ENCODE data around the gene PDE11A.
"Not testable (repeated sequence)": the region's sequence is repeated elsewhere in the genome, so short reads cannot be mapped to it uniquely, and the experiment has no call there.

The PDE11A gene

DNA sequence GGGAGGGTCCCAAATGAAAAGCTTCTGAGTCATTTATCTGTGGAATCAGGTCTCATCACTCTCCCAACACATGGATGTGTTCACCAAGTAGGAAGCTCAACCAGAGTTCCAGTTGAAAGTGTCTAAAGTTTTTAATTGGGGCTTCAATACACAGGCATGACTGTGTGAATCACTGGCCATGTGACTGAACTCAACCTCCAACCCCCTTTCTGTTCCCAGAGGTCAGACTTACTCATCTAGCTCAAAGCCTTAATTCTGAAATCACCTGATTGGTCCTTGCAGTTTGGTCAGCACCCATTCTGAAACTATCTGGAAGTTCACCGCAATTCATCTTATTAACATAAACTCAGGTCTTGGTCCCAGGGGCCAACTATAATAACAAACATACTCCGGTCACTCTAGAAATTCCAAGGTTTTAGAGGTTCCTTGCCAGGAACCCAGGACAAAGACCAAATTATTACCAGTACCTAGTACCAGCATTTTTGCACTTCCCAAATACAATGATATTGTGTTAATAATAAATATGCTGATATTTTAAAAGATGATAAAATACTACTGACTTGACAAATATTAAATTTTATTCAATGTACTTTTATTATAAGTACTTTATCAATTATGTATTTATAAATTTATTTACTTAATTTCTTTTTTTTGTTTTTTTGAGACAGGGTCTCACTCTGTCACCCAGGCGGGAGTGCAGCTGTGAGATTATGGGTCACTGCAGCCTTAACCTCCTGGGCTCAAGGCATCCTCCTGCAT is 28.9 kb upstream of the PDE11A start:
- H3K9me3 Mint-ChIP-seq = no peaks in the 10 kb centered on the region
- no peak overlapping the region for H3K27ac Mint-ChIP-seq
- DNase-seq = no peak
- no peaks in the 10 kb centered on the region for H3K4me1 Mint-ChIP-seq
- CTCF ChIA-PET = interaction anchor here (1.2 to 1.7 kb wide), 2 partner anchors 9 to 10 kb away, joined by 3 to 5 read pairs; partner anchors contain the start of gene RBM45
- no peaks in the 10 kb centered on the region for H3K36me3 Mint-ChIP-seq
- H3K27me3 Mint-ChIP-seq = peaks cover 5% of the 10 kb centered on the region
- no peak overlapping the region for H3K4me3 Mint-ChIP-seq

DNA sequence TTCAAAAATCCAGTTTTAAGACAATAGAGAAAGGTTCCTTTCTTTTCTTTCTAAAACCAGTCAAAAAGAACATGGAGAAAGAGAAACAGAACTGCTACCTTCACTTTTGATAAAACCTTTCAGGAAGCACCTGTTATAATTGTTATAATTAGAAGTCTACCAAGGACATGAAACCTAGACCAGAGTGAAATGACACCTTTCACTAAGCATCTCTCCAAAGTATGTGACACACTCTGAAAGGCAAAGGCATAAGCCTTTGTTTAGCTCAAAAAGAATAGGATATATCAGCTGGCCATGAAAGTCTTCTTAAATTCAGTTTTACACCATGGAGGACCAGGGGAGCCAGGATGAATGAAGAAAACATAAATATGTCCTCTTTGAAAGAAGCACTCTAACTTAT is 20.9 kb upstream of the PDE11A start:
- H3K36me3 Mint-ChIP-seq = no peaks in the 10 kb centered on the region
- CTCF ChIA-PET = no interaction called here
- no peaks in the 10 kb centered on the region for H3K4me1 Mint-ChIP-seq
- H3K4me3 Mint-ChIP-seq = no peak overlapping the region
- H3K9me3 Mint-ChIP-seq = no peaks in the 10 kb centered on the region
- H3K27ac Mint-ChIP-seq = no peak overlapping the region
- H3K27me3 Mint-ChIP-seq = peaks cover 10% of the 10 kb centered on the region
- DNase-seq = no peak

DNA sequence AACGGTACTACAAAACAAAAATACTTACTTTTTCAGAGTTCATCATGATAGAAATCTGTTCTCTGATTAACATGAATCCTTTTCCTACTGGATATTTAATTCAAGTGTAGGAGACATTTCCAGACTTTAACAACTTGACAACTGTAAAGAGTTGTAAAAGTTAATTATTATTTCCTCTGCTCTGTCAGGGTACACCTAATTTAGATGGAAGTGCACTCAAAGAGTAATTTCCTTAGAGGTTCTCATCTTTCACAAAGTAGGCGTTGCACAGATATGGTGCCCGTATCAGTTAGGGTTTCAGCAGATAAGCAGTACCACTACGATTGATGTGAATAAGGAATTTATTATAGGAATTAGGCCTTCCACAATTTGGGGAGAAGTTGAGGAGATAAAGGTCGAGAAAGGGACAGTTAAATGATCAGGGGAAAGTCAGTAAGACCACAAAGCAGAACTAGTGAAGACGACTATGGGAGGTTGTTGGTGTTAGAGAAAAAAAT is 16.2 kb upstream of the PDE11A start:
- Mint-ChIP-seq H3K4me3 (no peak overlapping the region), H3K4me1 (no peaks in the 10 kb centered on the region), H3K27me3 (peaks cover 5% of the 10 kb centered on the region), H3K9me3 (no peaks in the 10 kb centered on the region), H3K36me3 (no peaks in the 10 kb centered on the region), H3K27ac (no peak overlapping the region)
- no peak for DNase-seq
- CTCF ChIA-PET = no interaction called here

DNA sequence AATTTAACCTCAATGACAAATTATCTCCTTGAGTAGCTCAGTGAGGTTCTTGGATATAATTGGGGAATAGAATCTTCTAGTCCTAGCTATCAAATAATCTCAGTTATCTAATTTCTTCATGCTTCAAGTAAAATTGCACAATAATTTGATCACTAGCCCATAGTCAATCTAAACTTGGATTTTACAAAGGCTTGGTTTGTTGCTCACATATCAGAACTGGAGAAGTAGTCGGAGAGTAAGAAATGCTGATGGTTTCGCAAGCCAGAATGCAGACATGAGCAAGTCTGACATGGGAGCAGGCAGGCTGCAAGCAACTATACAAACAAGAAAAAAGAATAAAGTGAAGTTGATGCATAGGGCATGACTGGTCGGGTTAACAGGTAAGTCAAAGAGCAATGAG is 11.7 kb upstream of the PDE11A start:
- Mint-ChIP-seq H3K36me3 (no peaks in the 10 kb centered on the region), H3K4me1 (no peaks in the 10 kb centered on the region), H3K27ac (no peak overlapping the region), H3K9me3 (no peaks in the 10 kb centered on the region), H3K27me3 (peaks cover 9% of the 10 kb centered on the region), H3K4me3 (no peak overlapping the region)
- no peak for DNase-seq
- CTCF ChIA-PET = no interaction called here

DNA sequence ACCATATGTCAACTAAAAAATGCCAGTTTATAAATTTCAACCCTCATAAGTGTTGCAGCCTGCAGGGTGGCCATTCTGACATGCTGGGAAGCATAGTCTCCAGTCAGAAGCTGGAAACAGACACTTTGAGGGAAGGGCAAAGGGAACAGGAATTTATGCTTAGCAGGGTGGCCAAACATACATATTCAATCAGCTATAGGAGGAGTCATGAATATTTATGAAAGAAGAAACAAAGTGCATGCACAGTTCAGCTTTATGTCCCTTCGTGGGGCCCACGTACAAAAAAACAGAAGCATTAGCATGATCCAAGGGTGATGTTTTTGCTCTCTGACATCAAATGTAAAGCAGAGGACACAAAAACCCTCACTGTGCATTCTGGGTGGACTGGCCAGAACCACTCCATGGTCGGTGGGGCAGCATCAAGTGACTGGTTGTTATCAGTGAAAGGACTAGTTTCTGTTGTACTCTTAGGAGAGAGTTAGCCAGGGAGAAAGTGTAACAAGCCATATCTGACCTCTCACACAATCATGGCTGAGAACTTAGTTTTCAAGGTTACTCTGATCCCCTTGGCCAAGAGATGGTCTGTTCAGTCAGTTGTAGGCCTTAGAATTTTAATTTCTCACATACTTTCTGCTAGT is 9.9 kb upstream of the PDE11A start:
- Mint-ChIP-seq H3K36me3 (no peaks in the 10 kb centered on the region), H3K27me3 (peaks cover 9% of the 10 kb centered on the region), H3K9me3 (no peaks in the 10 kb centered on the region), H3K27ac (no peak overlapping the region), H3K4me3 (no peak overlapping the region), H3K4me1 (no peaks in the 10 kb centered on the region)
- no peak for DNase-seq
- CTCF ChIA-PET = no interaction called here

DNA sequence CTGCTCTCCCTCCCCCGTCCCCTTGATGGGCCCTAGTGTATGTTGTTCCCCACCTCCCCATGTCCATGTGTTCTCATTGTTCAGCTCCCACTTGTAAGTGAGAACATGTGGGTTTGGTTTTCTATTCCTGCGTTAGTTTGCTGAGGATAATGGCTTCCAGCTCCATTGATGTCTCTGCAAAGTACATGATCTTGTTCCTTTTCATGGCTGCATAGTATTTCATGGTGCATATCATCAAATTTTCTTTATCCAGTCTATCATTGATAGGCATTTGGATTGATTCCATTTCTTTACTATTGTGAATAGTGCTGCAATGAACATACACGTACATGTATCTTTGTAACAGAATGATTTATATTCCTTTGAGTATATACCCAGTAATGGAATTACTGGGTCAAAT is 6.7 kb upstream of the PDE11A start:
- CTCF ChIA-PET, H3K36me3 Mint-ChIP-seq, H3K9me3 Mint-ChIP-seq, H3K27me3 Mint-ChIP-seq, H3K27ac Mint-ChIP-seq, H3K4me3 Mint-ChIP-seq, H3K4me1 Mint-ChIP-seq, DNase-seq: not testable (repeated sequence)

DNA sequence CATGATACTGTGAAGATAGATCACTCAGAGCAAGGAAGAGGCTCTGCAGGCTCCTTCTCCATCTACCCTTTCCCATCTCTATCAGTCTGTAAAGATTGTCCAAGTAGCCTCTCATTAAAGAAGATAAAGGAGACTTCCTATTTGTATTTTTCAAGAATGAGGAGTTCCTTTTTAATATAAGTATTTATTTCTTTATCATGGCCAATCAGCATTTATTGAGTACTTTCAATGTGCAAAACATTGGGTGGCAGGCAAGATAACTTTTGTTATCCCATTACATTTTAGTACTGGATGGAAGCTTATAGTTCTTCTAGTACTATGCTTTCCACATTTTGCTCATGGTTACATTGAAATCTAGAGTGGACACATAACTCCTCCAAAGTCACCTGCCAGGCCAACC is 3.6 kb upstream of the PDE11A start:
- H3K36me3 Mint-ChIP-seq = no peaks in the 10 kb centered on the region
- CTCF ChIA-PET = no interaction called here
- peaks cover 9% of the 10 kb centered on the region for H3K4me1 Mint-ChIP-seq
- peaks cover 33% of the 10 kb centered on the region for H3K27me3 Mint-ChIP-seq
- H3K27ac Mint-ChIP-seq = no peak overlapping the region
- no peak for DNase-seq
- H3K9me3 Mint-ChIP-seq = no peaks in the 10 kb centered on the region
- H3K4me3 Mint-ChIP-seq = no peak overlapping the region

DNA sequence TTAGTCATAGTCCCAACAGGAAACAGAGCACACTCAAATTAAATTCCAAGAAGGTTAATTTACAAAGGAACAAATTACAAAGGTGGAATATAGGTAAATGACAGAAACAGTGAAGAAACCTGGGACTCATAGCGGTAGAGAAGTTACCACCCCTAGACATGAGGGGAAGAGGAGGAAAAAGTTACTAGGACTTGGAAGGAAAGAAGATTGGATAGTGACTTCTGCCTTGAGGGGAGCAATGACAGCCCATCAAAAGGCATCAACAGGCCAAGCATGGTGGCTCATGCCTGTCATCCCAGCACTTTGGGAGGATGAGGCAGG is 2.4 kb upstream of the PDE11A start:
- no peaks in the 10 kb centered on the region for H3K9me3 Mint-ChIP-seq
- peaks cover 9% of the 10 kb centered on the region for H3K4me1 Mint-ChIP-seq
- no peaks in the 10 kb centered on the region for H3K36me3 Mint-ChIP-seq
- no peak for DNase-seq
- H3K27ac Mint-ChIP-seq = no peak overlapping the region
- H3K27me3 Mint-ChIP-seq = peaks cover 31% of the 10 kb centered on the region
- CTCF ChIA-PET = no interaction called here
- H3K4me3 Mint-ChIP-seq = no peak overlapping the region

DNA sequence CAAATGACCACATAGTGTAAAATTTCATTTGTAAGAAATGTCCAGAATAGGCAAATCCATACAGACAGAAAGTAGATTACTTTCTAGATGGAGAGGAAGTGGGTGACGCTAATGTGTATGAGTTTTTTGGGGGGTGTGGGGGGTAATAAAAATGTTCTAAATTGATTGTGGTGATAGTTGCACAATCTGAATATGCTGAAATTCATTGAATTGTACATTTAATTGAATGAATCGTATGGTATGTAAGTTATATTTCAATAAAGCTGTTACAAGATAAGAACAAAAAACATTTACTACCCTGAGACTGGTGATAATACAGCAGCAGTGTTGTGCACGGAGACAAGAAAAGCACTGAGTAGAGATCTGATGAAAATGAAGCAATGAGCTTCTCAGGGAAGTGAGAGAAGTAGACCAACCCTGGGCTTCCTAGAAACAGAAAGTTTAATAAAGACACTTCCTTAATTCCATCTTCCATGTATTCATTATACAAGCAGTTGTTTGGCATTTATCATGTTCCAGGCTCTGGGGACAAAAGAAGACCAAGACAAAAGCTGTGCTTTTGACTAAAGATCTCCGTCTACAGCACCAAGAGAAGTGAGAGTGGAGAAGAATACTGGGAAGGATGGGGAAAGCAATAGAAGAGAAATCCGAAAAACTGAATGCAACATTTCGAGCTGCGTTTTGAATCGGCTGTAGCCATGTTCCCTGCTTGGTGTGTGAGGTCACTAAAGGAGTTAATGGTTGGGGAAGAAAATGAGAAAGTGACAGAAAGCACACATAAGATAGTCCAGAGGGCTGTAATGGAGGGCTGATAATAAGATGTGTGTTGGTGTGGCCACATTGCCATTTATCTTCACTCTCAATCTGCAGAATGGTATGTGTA is 1.8 kb upstream of the PDE11A start:
- DNase-seq = no peak
- Mint-ChIP-seq H3K27me3 (peaks cover 29% of the 10 kb centered on the region), H3K4me1 (peaks cover 9% of the 10 kb centered on the region), H3K4me3 (no peak overlapping the region), H3K36me3 (no peaks in the 10 kb centered on the region), H3K27ac (no peak overlapping the region), H3K9me3 (no peaks in the 10 kb centered on the region)
- CTCF ChIA-PET = no interaction called here

DNA sequence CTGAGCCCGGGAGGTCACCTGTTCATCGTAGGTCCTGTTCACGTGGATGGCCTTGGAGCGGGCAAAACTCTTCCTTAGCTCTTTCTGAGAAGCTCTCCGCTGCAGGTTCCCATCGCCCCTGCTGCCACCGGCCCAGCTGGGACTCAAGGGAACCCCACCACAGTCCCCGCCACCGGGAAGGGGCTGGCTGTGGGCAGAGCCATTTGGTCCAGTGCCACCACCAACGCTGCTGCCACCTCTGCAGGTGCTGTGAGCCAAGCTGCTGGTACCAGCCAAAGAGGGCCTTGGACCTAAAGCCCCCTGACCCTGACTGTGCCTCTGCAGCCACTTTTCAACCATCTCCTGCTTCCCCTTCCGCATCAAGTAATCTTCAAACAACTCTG is 586 bp downstream of the PDE11A start:
- Mint-ChIP-seq H3K36me3 (no peaks in the 10 kb centered on the region), H3K9me3 (no peaks in the 10 kb centered on the region), H3K4me1 (peaks cover 9% of the 10 kb centered on the region), H3K4me3 (no peak overlapping the region), H3K27ac (no peak overlapping the region), H3K27me3 (peaks cover 29% of the 10 kb centered on the region)
- DNase-seq = no peak
- CTCF ChIA-PET = no interaction called here

DNA sequence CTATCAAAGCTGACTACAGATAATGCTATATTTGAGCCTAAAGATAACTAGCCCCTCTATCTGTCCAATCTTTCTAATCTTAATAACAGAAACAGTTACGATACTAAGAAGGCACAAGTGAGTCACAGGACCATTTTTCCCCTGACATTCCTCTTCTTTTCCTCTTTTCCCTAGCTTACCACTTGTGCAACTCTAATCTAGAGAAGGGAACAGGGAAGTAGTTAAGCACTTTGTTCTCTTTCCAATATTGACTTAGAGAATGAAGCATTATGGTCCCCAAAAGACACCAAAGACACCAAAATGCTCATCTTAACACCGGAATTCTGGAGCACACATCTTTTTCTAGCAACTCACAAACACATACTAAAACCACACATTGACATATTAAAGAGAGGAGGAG is 1.8 kb downstream of the PDE11A start:
- DNase-seq = no peak
- no peaks in the 10 kb centered on the region for H3K36me3 Mint-ChIP-seq
- no peak overlapping the region for H3K4me3 Mint-ChIP-seq
- no peak overlapping the region for H3K27ac Mint-ChIP-seq
- CTCF ChIA-PET = no interaction called here
- H3K27me3 Mint-ChIP-seq = peaks cover 29% of the 10 kb centered on the region
- no peaks in the 10 kb centered on the region for H3K9me3 Mint-ChIP-seq
- peaks cover 9% of the 10 kb centered on the region for H3K4me1 Mint-ChIP-seq

DNA sequence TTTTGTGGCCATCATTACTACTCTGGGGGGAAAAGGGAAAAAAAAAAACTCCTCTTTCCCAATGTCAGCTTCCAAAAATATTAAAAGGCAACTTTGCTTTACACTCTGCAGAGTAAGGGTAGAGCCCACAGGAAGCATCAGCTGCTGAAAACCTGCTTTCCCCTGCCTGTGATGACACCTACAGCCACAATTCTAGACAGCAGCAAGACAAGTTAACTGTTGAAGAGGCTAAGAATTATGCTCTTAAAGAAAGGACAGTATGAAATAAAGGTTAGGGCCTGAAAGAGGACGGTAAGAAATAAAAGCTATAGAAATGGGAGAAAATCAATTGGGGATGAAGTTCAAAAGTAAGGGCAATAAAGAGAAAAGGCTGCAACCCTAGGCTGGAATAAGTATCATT is 3.0 kb downstream of the PDE11A start:
- Mint-ChIP-seq H3K27ac (no peak overlapping the region), H3K27me3 (peaks cover 25% of the 10 kb centered on the region), H3K4me3 (no peak overlapping the region), H3K36me3 (no peaks in the 10 kb centered on the region), H3K9me3 (no peaks in the 10 kb centered on the region), H3K4me1 (peaks cover 9% of the 10 kb centered on the region)
- CTCF ChIA-PET = no interaction called here
- DNase-seq = no peak

DNA sequence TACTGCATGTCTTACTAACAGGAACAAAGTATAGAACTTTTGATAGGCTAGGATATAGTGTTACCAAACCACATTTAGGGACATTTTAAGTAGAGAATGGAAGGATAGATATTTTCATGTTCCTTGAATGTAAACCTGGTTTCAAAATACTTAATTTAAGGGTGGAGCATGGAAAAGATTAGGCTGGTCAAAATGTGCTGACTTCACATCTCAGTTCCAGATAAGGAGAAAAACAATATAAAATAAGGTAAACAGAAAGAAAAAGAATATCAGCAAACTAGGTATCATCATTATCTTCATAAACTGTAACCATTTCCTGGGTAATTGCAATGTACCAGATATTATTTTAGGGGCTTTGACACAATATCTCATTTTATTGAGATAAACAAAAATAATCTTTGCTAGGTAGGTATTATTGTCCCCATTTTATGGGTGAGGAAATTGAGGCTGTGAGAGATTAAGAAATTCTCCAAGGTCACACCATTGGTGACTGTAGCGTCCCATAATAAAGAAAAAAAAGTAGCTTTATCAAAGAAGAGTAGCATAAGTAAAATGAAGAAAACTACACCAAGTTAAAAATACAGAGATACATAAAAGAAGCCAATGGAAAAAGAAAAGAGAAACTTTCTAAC is 3.6 kb downstream of the PDE11A start:
- no peaks in the 10 kb centered on the region for H3K9me3 Mint-ChIP-seq
- no peak overlapping the region for H3K4me3 Mint-ChIP-seq
- no peak for DNase-seq
- H3K36me3 Mint-ChIP-seq = no peaks in the 10 kb centered on the region
- peaks cover 25% of the 10 kb centered on the region for H3K27me3 Mint-ChIP-seq
- peaks cover 9% of the 10 kb centered on the region for H3K4me1 Mint-ChIP-seq
- H3K27ac Mint-ChIP-seq = no peak overlapping the region
- CTCF ChIA-PET = no interaction called here

DNA sequence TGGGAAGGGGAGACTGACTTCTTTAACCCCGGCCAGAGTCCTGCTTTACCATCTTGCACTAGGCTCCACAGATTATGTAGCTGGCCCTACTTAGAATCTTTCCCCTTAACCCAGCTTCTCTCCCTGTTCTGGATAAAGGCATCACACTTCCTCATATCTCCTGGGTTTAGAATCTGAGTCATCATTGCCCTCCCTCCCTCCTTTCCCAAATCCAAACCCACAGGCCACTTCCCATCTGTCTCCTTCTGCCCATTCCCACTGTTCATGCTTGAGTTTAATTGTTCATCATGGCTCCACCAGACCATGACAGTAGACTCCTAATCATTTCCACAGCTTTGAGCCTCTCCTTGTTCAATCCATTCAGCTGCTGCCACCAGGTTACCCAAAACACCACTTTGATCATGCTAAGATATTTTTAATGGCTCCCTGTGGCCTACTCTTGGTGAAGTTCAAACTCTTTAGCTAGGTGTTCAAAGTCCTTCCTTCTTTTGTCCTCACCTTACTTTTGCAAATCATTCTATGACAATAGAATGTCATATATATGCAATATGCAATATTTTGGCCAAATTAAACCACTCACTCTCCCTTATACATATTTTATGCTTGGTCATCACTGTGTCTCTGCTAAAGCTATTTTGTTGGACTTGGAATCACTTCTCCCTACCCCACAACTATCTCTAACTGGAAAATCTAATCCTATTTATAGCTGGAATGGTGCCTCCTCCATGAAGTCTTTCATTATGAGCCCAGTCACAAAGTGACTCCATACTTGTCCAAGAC is 5.5 kb downstream of the PDE11A start:
- Mint-ChIP-seq H3K4me3 (no peak overlapping the region), H3K27me3 (peaks cover 9% of the 10 kb centered on the region), H3K4me1 (no peaks in the 10 kb centered on the region), H3K36me3 (no peaks in the 10 kb centered on the region), H3K27ac (no peak overlapping the region), H3K9me3 (no peaks in the 10 kb centered on the region)
- no peak for DNase-seq
- CTCF ChIA-PET = no interaction called here

Data from activated naive CD4-positive, alpha-beta T cell treated with anti-CD3 and anti-CD28 coated beads, Interleukin-2, amount 10 ng/mL, durations not matched to agents 7 days and 5 days (primary cell).